ENCODE measurements around the gene FUBP3.

FUBP3 gene, protein sequence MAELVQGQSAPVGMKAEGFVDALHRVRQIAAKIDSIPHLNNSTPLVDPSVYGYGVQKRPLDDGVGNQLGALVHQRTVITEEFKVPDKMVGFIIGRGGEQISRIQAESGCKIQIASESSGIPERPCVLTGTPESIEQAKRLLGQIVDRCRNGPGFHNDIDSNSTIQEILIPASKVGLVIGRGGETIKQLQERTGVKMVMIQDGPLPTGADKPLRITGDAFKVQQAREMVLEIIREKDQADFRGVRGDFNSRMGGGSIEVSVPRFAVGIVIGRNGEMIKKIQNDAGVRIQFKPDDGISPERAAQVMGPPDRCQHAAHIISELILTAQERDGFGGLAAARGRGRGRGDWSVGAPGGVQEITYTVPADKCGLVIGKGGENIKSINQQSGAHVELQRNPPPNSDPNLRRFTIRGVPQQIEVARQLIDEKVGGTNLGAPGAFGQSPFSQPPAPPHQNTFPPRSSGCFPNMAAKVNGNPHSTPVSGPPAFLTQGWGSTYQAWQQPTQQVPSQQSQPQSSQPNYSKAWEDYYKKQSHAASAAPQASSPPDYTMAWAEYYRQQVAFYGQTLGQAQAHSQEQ

DNA sequence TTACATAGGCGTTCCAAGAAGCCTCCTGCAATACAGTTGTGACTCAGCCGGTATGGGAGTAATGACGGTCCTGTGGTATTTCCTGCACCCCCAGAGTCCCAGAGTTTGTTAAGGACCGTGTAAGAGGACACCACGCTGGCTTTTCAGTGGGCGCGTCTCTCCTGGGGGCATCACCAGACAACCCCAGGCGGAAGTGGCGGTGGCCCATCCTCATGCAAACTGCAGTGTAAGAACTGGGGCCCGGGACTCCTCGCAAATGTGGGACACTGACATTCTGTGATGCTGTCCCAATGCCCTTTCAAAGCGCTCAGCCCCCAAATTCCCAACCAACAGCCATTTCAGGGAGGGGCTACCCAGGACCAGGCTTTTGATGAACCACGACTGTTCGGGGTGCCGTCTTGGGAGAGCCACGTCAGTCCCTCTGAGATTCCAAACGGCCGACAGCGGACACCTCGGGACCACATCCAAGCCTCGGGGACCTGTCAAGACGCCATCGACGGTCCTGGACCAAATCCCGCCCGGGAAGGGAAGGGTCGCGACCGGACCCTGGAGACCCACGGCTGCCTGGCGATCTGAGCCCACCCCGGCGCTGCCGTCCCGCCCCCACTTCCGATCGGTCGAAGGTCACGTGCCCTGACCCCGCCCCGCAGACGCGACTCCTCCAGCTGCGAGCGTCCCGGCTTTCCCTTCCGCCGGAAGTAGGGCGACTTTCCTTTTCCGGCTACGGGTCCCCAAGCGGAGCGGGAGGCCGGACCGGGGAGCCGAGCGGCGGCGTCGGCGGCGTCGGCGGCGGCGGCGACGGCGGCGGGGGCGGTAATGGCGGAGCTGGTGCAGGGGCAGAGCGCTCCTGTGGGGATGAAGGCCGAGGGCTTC lies at the start of gene FUBP3:
Gene FUBP3 (plus strand): TSS at position 713 of the 873 bp plus-strand sequence. CDS start 104 bp downstream, at position 817.
- DNase-seq (ENCODE audit: low read depth in 2 of 2): peak; percentile 80 to 81

GRCh38 chr9:130530938-130531337 lies 48.4 kb upstream of the FUBP3 start:
- no peak for DNase-seq (ENCODE audit: low read depth in 2 of 2)

- DNase-seq (ENCODE audit: low read depth in 2 of 2): no peak
Measured at GRCh38 chr9:130531670-130532069, 47.7 kb upstream of the FUBP3 start.

- DNase-seq (ENCODE audit: low read depth in 2 of 2): no peak
Measured at GRCh38 chr9:130532426-130533080, 46.8 kb upstream of the FUBP3 start.

DNA sequence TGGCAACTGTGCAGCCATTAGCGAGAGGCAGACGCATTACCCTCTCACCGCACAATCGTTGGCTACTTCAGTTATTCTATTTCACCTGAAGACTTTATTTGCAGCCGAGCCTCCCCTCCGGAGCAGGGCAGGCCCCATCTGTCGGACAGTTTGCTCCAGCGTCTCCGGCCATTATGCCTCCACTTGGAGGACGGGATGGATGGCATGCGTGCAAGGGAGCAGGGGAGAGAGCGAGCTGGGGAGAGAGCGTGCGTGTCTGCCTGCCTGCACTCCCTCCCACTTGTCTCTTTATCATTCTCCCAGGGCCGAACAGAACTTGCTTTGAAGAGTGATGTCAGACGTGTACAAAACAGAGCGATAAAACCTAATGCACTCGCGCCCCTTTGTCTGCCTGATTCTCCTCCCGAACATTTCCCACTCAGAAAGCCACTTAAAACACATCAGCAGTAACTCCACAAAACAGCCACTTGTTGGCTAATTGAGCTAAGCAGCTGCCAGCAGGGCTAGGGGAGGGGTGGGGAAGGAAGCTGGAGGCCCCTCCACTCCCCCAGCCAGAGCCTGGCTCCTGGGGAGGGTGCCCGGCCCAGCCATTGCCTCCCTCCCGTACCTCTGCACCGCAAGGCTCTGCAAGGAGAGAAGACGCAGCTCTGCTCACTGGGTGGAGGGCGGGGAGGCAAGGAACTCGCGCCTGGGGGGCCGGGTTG lies 43.4 kb upstream of the FUBP3 start:
- DNase-seq (ENCODE audit: low read depth in 2 of 2): no peak

GRCh38 chr9:130536701-130537107 lies 42.7 kb upstream of the FUBP3 start:
- DNase-seq (ENCODE audit: low read depth in 2 of 2): no peak

DNA sequence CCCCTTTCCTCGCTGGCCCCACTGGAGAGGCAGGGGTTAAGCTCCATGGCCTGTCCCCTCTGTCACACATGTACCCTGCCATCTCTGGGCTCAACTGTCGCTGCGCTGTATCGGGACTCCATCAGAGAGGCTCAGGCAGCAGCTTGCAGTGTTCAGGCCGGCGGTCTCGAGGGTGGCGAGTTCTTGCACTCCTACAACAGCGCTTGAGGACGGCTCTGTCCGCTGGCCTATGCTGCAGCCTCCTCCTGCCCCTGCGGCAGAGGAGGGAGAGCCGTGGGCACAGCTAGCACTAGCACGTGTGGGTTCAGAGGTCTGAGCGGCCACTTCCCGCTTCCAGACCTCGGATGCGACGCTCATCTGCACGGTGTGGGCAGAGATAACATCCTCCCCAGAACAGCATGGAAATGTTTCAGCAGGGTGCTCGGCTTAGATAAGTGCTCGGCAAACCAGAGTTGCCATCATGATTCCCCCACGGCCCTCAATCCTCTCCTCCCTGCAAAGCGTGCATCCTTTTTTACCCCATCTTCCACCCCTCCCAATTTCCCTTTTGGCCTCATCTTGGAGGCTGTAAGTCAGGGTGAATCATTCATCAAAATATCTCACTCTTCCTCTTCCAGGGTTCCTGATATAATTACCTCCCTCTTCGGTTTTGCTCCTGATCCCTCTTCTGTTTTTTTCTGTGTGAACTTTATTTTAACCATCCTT lies 41.9 kb upstream of the FUBP3 start:
- DNase-seq (ENCODE audit: low read depth in 2 of 2): no peak

- DNase-seq (ENCODE audit: low read depth in 2 of 2): no peak
Measured at GRCh38 chr9:130539420-130540223, 39.8 kb upstream of the FUBP3 start.

- DNase-seq (ENCODE audit: low read depth in 2 of 2): no peak
Measured at GRCh38 chr9:130541533-130541932, 37.8 kb upstream of the FUBP3 start.

DNA sequence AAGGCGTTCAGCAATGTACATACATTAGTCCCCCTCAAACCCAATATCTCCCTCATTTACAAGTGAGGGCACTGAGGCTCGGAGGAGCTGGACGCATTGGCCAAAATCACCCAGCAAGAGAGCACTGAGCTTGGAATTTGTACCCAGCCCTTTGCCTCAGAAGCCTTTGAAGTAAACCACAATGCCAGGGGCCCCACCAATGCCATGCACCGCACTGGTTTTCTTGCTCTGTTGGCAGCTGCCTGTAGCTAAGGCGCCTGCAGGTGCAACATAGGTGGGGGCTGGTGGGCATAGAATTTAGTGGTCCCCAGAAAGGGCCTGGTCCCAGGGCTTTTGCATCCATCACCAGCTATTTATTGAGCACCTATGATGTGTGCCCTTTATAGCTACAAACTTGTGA lies 37.3 kb upstream of the FUBP3 start:
- no peak for DNase-seq (ENCODE audit: low read depth in 2 of 2)

DNA sequence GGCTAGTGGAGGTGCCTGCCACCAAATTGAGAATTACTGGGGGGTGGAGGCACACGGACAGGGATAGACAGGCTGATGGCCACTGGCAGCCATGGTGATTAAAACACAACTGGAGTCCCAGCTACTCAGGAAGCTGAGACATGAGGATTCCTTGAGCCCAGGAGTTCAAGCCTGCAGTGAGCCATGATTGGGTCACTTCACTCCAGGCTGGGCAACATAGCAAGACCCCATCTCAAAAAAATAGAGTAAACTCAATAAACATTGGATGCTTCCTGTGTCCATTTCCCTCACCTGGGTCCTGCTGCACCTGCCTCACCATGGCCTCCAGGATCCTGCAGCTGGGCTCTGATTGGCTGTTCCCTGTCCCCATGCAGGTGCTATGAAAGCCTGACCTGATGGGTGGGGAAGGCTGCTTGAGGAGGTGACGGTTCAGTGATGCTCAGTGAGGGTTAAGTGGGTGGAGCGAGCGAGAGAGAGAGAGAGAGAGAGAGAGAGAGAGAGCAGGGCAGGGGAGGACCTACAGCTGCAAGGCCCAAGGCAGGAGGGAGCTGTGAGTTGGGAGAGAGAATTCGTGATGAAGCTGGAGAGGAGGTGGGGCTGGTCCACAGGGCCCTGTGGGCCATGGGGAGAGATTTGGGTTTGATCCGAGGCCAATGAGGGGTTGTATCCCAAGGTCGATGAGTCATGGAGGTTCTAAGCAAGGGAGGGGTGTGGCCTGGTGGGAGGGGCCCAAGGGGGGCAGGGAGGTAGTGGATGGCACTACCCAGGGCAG lies 36.7 kb upstream of the FUBP3 start:
- no peak for DNase-seq (ENCODE audit: low read depth in 2 of 2)

DNA sequence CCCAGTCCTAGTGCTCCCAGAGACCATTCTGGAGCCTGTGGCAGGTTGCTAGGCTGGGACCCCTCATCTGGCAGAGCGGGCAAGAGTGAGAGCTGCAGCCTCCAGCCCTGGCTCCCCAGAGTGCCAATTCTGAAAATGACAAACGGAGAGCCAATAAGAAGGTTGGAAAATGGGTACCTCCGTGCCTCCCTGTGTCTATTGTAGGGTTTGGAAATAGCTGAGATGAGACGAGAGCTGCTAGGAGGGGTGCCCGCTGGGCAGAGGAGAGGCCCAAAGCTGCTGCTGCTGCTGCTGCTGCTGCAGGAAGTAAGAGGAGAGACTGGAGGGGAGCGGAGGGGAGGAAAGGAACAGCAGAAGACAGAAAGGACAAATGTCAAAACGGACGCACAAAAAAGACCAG lies 36.0 kb upstream of the FUBP3 start:
- DNase-seq (ENCODE audit: low read depth in 2 of 2): no peak

GRCh38 chr9:130543859-130544258 lies 35.5 kb upstream of the FUBP3 start:
- DNase-seq (ENCODE audit: low read depth in 2 of 2): no peak

DNA sequence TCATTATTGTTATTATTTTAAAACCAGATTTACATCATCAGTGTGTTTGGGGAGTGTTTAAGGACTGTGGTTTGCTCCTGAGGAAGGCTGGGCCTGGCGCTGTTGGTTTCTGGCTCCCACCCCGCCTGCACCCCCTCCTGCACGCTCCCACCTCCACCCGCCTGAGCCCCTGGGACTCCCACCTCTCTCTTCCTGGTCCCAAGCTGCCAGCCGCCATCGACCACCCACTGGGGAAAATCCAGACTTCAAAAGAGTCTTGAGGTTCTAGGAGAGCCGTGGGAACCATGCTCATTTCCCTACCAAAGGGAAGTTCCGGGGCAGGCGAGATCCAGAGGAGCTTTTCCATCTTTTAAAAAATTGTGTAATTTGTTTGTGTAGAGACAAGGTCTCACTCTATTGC lies 35.0 kb upstream of the FUBP3 start:
- no peak for DNase-seq (ENCODE audit: low read depth in 2 of 2)

DNA sequence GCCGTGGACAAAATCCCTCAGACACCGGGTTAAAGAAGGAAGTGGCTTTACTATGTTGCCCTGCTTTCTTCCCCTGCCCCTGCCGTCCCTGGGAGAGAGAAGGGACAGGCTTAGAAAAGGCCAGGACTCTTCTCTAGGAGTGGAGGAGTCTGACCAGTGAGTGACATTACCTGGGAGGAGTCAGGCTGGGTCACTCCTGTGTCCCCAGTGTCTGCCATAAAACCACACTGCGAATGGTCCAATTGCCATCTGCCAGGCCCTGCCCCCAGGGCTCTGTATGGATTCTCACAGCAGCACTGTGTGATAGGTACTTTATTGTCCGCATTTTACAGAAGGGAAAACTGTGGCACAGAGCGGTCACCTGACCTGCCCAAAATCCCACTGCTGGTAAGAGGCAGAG lies 31.3 kb upstream of the FUBP3 start:
- no peak for DNase-seq (ENCODE audit: low read depth in 2 of 2)

DNA sequence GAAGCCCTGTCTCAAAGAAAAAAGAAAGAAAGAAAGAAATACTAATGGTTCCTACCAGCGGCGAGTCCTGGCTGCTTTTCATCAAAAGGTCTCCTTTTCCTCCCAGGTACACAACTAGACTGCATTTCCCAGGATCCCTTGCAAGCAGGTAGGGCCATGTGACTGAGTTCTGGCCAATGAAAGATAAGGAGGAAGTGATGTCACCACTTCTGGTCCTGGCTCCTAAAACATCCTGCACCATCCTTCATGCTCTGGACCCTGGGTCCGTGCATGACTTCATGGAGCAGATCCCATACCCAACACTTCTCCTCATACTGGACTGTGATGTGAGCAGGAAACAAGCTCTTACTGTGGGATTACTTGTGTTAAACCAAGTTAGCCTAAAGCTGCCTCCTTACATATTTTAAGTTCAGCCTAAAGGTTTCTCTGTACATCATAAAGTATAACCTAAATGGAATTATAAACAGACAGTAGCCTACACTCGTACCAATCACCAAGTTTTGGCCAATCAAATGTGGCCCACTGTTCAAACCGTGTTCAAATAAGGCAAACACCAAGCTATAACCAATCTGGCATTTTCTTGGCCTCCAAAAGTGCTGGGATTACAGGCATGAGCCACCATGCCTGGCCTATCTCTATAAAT lies 30.2 kb upstream of the FUBP3 start:
- DNase-seq (ENCODE audit: low read depth in 2 of 2): no peak

DNA sequence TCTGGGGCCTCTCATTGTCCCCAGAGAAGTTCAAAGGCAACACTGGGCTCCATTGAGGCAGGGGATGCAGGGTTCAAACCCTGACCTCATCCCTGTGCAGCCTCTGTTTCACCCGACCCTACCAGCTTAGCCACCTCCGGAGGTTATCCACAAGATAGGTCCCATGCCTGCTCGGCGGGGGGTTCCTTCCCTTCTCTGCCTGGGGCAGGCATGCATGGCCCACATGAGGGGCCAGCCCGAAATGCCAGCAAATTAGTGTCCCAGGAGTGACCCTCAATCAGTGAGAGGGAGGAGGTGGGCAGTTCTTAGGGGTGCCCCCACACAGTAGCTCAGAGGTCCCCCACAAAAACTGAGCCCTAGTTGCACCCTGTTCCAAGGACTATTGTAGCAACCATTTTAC lies 24.8 kb upstream of the FUBP3 start:
- DNase-seq (ENCODE audit: low read depth in 2 of 2): no peak

GRCh38 chr9:130555061-130555460 lies 24.3 kb upstream of the FUBP3 start:
- DNase-seq (ENCODE audit: low read depth in 2 of 2): no peak

GRCh38 chr9:130555968-130556367 lies 23.4 kb upstream of the FUBP3 start:
- DNase-seq (ENCODE audit: low read depth in 2 of 2): no peak

Data from stimulated activated CD8-positive, alpha-beta memory T cell treated with anti-CD3 and anti-CD28 coated beads, Interleukin-15, amount 100 ng/mL, for 4 hours (primary cell).